A549 (cell line): ENCODE measurements around the gene KDM5B. TPM values are rescaled to one million over a fixed set of nuclear protein-coding genes. Genes with fewer than 3 reads are reported as not detected.
A peak's percentile ranks its signal among the peaks of the same experiment; 100 is the strongest.

Source experiments
- ATAC-seq, 2 experiments: fragments of 200-7000 bp in 1 of 2; fragments of >200 bp in 1 of 2; cut with Nextera tagmentation in 1 of 2; cut with Tn5 transposase in 1 of 2; 3 replicates each; pipeline versions ENCODE4 v1.8.0 to v1.9.1; 2018 to 2020; ENCODE audit warnings: mild to moderate bottlenecking in 1 of 2, moderate library complexity in 1 of 2
- CTCF ChIA-PET: fragments of 300-600 bp; sonication (Branson Sonifier 250); formaldehyde crosslinking; extraction: SDS; loops from one replicate; lab custom pipeline; 2021; ENCODE audit warnings: antibody characterized with exemption, inconsistent platforms; lab: Yijun Ruan, JAX
- POLR2A ChIA-PET: fragments of 350-600 bp; formaldehyde crosslinking; extraction: SDS; loops from one replicate; lab custom pipeline; 2021; ENCODE audit warnings: antibody characterized with exemption, inconsistent platforms; lab: Yijun Ruan, JAX
- DNase-seq, 2 experiments: peaks; one replicate each; pipeline versions ENCODE4 v3.0.0 to v3.0.0-alpha.2; 2011 to 2016; ENCODE audit warnings: low read depth in 1 of 2, low spot score in 1 of 2
- FAIRE-seq: peaks from 2 replicates; lab custom pipeline; 2011; peaks lifted over from hg19 to GRCh38; lab: Jason Lieb, UNC
- H3K27ac ChIP-seq, 2 experiments: fragments of >200 bp; sonication (Bioruptor Twin); formaldehyde crosslinking; 3 replicates each; pipeline ENCODE4 v1.5.1; 2016 to 2017
- H3K4me1 ChIP-seq: fragments of >200 bp; sonication (Bioruptor Twin); formaldehyde crosslinking; 3 replicates; pipeline ENCODE4 v1.6.1; 2016
- H3K4me2 ChIP-seq: fragments of >200 bp; sonication (Bioruptor Twin); formaldehyde crosslinking; 3 replicates; pipeline ENCODE4 v1.6.1; 2016
- H3K4me3 ChIP-seq: fragments of >200 bp; sonication (Bioruptor Twin); formaldehyde crosslinking; 3 replicates; pipeline ENCODE4 v1.5.1; 2016
- H3K9me3 ChIP-seq: fragments of >200 bp; sonication (Bioruptor Twin); formaldehyde crosslinking; 3 replicates; pipeline ENCODE4 v1.6.1; 2016
- ATOH8 ChIP-seq: fragments of 250-450 bp; sonication (Bioruptor Pico); IDR thresholded peaks from 2 replicates; pipeline ENCODE4 v1.5.0; 2020; ENCODE audit warnings: low read depth, mild to moderate bottlenecking, moderate library complexity
- EHF ChIP-seq: fragments of 250-450 bp; sonication (Bioruptor Pico); IDR thresholded peaks from 2 replicates; pipeline ENCODE4 v1.5.0; 2020; ENCODE audit warnings: mild to moderate bottlenecking
- EHMT2 ChIP-seq: fragments of 200-600 bp; sonication (generic); IDR thresholded peaks from 2 replicates; pipeline ENCODE4 v1.6.1; 2016; ENCODE audit warnings: antibody characterized with exemption, low read depth, mild to moderate bottlenecking, moderate library complexity
- EP300 ChIP-seq, 2 experiments: fragments of >200 bp; sonication (Bioruptor Twin); formaldehyde crosslinking; IDR thresholded peaks; 2 replicates in 1 of 2; 3 replicates in 1 of 2; pipeline ENCODE4 v1.6.1; 2016 to 2017
- ESRRA ChIP-seq: fragments of 150-350 bp; IDR thresholded peaks from 2 replicates; pipeline ENCODE4 v1.6.1; 2014; ENCODE audit warnings: mild to moderate bottlenecking, low read length, borderline replicate concordance
- HDAC2 ChIP-seq: fragments of 200-600 bp; sonication (generic); IDR thresholded peaks from 2 replicates; pipeline ENCODE4 v1.6.1; 2016
- HES2 ChIP-seq: fragments of >200 bp; sonication (Bioruptor Twin); formaldehyde crosslinking; IDR thresholded peaks from 2 replicates; pipeline ENCODE4 v1.6.1; 2016
- JUN ChIP-seq, 2 experiments: fragments of >200 bp; sonication (Bioruptor Twin); formaldehyde crosslinking; IDR thresholded peaks; 2 replicates in 1 of 2; 3 replicates in 1 of 2; pipeline ENCODE4 v1.6.1; 2016 to 2017
- MAZ ChIP-seq: fragments of 150-350 bp; IDR thresholded peaks from 2 replicates; pipeline ENCODE4 v1.6.1; 2014; ENCODE audit warnings: antibody characterized with exemption, low read depth, low read length, borderline replicate concordance
- PBX3 ChIP-seq: IDR thresholded peaks from 2 replicates; pipeline ENCODE4 v1.6.1; 2012
- POLR2AphosphoS2 ChIP-seq: conservative IDR thresholded peaks from 2 replicates; pipeline ENCODE4 v1.6.1; 2012; ENCODE audit warnings: low read length, improper control_type of control experiment, inconsistent platforms
- RARB ChIP-seq: fragments of 250-450 bp; sonication (Bioruptor Pico); IDR thresholded peaks from 2 replicates; pipeline ENCODE4 v1.8.0; 2021; ENCODE audit warnings: mild to moderate bottlenecking, moderate library complexity
- WGBS: methylation state at CpG from one replicate; pipeline ENCODE4 v1.1.6; 2017; ENCODE audit errors: missing lambda C conversion rate; 5-methylcytosine and 5-hydroxymethylcytosine counted together
- polyA plus RNA-seq, 4 experiments: library from polyadenylated mRNA; depleted of rRNA in 3 of 4; stranded (reverse); fragments of >200 nt; fragmentation: RNase III in 1 of 4; extraction: RNeasy Plus Mini Kit Qiagen cat#74134 plus additional on column Dnase treatment in 1 of 4; gene quantifications; 2 replicates in 3 of 4; 3 replicates in 1 of 4; pipeline ENCODE4 v1.2.3, GENCODE V29; 2011 to 2017
- TF ChIP-seq, protein P1 (sequence below): fragments of >200 bp; sonication (Bioruptor Twin); formaldehyde crosslinking; IDR thresholded peaks from 3 replicates; pipeline ENCODE4 v1.5.1; 2016
- TF ChIP-seq, protein P2 (sequence below): fragments of 250-450 bp; sonication (Bioruptor Pico); IDR thresholded peaks from 2 replicates; pipeline ENCODE4 v1.5.0; 2021; ENCODE audit warnings: mild to moderate bottlenecking, moderate library complexity, borderline replicate concordance

KDM5B gene
- polyA plus RNA-seq, 2 of the 4 experiments (the other 2 are of a cell fraction) = 15.8 to 44.3 TPM

GRCh38 chr1:202807451-202807925, 733 bp downstream of the KDM5B start (continued):
- no peak for TF ChIP-seq EHF (CRISPR knock-in tag)
- no peak for TF ChIP-seq HDAC2
- TF ChIP-seq, protein P1, sequence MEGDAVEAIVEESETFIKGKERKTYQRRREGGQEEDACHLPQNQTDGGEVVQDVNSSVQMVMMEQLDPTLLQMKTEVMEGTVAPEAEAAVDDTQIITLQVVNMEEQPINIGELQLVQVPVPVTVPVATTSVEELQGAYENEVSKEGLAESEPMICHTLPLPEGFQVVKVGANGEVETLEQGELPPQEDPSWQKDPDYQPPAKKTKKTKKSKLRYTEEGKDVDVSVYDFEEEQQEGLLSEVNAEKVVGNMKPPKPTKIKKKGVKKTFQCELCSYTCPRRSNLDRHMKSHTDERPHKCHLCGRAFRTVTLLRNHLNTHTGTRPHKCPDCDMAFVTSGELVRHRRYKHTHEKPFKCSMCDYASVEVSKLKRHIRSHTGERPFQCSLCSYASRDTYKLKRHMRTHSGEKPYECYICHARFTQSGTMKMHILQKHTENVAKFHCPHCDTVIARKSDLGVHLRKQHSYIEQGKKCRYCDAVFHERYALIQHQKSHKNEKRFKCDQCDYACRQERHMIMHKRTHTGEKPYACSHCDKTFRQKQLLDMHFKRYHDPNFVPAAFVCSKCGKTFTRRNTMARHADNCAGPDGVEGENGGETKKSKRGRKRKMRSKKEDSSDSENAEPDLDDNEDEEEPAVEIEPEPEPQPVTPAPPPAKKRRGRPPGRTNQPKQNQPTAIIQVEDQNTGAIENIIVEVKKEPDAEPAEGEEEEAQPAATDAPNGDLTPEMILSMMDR = no peak

- CTCF ChIA-PET = no interaction called here
- H3K4me3 ChIP-seq = peak overlapping the region; percentile 96
- ATAC-seq (peak; percentile 1 to 12; a peak in 3 of 6 replicates), DNase-seq (peak in 1 of 2 experiments; percentile 27), FAIRE-seq (no peak)
- no peak for TF ChIP-seq RARB (CRISPR knock-in tag)
- 0 out of 5 replicates have a peak, but pooled peaks of 1 of the 2 experiments have one; percentile 17 for TF ChIP-seq JUN (IDR thresholded peaks at IDR 0.05)
- no peak for TF ChIP-seq MAZ
- no peak for TF ChIP-seq EP300 (IDR thresholded peaks at IDR 0.05)
- peak overlapping the region; percentile 70 for H3K4me2 ChIP-seq
- 2% methylated on average over 27 of the region's 51 CpGs for WGBS
- POLR2A ChIA-PET = no interaction called here
- peak overlapping the region; percentile 96 for H3K27ac ChIP-seq
- peaks cover 58% of the 10 kb centered on the region for H3K4me1 ChIP-seq
- H3K9me3 ChIP-seq = no peaks in the 10 kb centered on the region
Observed at GRCh38 chr1:202806845-202807450, 1.3 kb downstream of the KDM5B start.

- H3K4me2 ChIP-seq = peak overlapping the region; percentile 70
- ATAC-seq = no peak
- peak overlapping the region; percentile 96 for H3K27ac ChIP-seq
- FAIRE-seq = no peak
- TF ChIP-seq ESRRA (no peak), ATOH8 (CRISPR knock-in tag) (peak; percentile 60; the same call in 1 of the 2 replicates), HES2 (no peak), PBX3 (no peak), EHMT2 (peak; percentile 94), POLR2AphosphoS2 (no peak)
- TF ChIP-seq, protein P2, sequence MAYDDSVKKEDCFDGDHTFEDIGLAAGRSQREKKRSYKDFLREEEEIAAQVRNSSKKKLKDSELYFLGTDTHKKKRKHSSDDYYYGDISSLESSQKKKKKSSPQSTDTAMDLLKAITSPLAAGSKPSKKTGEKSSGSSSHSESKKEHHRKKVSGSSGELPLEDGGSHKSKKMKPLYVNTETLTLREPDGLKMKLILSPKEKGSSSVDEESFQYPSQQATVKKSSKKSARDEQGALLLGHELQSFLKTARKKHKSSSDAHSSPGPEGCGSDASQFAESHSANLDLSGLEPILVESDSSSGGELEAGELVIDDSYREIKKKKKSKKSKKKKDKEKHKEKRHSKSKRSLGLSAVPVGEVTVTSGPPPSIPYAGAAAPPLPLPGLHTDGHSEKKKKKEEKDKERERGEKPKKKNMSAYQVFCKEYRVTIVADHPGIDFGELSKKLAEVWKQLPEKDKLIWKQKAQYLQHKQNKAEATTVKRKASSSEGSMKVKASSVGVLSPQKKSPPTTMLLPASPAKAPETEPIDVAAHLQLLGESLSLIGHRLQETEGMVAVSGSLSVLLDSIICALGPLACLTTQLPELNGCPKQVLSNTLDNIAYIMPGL (CRISPR knock-in tag) = no peak
- ChIA-PET POLR2A (no interaction called here), CTCF (interaction anchor here (0.7 kb wide), 1 partner anchor 700 kb away, joined by 3 read pairs; no protein-coding TSS in a partner anchor)
- no peaks in the 10 kb centered on the region for H3K9me3 ChIP-seq
- 41% methylated on average over 7 of the region's 7 CpGs for WGBS
- peak overlapping the region; percentile 96 for H3K4me3 ChIP-seq
- H3K4me1 ChIP-seq = peaks cover 59% of the 10 kb centered on the region
- peak in 1 of 2 experiments; percentile 12 for DNase-seq
Observed at GRCh38 chr1:202805886-202806844, 2.1 kb downstream of the KDM5B start.
